ENCODE data around the gene CAPS. TPM values are rescaled to one million over a fixed set of nuclear protein-coding genes. Genes with fewer than 3 reads are reported as not detected.

The CAPS gene
- total RNA-seq, 1 donor from 2014 or later, result 14.4 TPM

DNA sequence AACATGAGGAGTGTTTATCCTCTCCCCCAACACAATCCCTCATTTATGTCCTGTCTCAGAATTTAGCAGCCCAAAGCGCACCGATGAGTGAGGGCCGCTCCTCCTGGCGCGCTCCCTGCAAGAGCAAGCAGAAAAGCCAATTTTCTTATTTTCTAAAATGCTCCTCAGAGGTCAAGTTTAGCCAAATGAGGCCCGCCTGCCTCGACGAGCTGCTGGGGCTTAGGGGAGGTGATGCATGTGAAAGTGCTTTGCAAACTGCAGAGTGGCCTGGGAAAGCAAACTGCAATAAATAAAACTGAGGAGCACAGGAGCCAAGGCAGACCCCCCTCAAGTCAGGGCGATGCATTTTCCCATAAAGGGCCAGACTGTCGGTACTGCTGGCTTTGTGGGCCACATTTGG, 29.0 kb downstream of the CAPS start:
- Mint-ChIP-seq H3K27ac (ENCODE audit: unreplicated experiment) (no peak overlapping the region), H3K9me3 (ENCODE audit: unreplicated experiment) (no peaks in the 10 kb centered on the region), H3K36me3 (ENCODE audit: unreplicated experiment) (peaks cover 14% of the 10 kb centered on the region), H3K27me3 (ENCODE audit: unreplicated experiment) (no peaks in the 10 kb centered on the region), H3K4me1 (ENCODE audit: unreplicated experiment) (peaks cover 12% of the 10 kb centered on the region), H3K4me3 (ENCODE audit: unreplicated experiment) (no peak overlapping the region)
- TF ChIP-seq, protein P1, sequence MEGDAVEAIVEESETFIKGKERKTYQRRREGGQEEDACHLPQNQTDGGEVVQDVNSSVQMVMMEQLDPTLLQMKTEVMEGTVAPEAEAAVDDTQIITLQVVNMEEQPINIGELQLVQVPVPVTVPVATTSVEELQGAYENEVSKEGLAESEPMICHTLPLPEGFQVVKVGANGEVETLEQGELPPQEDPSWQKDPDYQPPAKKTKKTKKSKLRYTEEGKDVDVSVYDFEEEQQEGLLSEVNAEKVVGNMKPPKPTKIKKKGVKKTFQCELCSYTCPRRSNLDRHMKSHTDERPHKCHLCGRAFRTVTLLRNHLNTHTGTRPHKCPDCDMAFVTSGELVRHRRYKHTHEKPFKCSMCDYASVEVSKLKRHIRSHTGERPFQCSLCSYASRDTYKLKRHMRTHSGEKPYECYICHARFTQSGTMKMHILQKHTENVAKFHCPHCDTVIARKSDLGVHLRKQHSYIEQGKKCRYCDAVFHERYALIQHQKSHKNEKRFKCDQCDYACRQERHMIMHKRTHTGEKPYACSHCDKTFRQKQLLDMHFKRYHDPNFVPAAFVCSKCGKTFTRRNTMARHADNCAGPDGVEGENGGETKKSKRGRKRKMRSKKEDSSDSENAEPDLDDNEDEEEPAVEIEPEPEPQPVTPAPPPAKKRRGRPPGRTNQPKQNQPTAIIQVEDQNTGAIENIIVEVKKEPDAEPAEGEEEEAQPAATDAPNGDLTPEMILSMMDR (IDR thresholded peaks at IDR 0.05), result no peak
- no peak for DNase-seq (ENCODE audit: extremely low spot score, unreplicated experiment)

DNA sequence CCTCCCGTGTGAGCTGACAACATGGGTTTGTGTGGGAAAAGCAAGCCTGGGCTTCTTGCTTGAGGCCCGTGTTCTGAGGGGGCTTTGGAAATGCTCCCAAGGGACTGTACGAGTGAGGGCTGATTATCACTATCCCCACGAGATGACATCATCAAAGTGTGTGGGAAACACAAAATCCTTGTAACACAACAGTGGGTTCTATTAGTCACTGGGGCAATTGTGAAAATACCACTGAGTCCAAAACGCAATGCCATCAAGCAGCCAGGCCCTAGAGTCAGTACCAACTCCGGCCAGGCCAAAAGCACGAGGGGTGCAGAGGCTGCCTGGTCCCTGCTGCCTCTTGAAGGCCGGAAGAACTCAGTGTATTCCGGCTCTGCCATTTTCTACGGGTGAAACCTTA, 29.6 kb downstream of the CAPS start:
- TF ChIP-seq, protein P1 (IDR thresholded peaks at IDR 0.05), result no peak
- H3K27me3 Mint-ChIP-seq (ENCODE audit: unreplicated experiment), result no peaks in the 10 kb centered on the region
- no peak overlapping the region for H3K4me3 Mint-ChIP-seq (ENCODE audit: unreplicated experiment)
- peaks cover 15% of the 10 kb centered on the region for H3K4me1 Mint-ChIP-seq (ENCODE audit: unreplicated experiment)
- H3K9me3 Mint-ChIP-seq (ENCODE audit: unreplicated experiment), result no peaks in the 10 kb centered on the region
- H3K36me3 Mint-ChIP-seq (ENCODE audit: unreplicated experiment), result peaks cover 14% of the 10 kb centered on the region
- H3K27ac Mint-ChIP-seq (ENCODE audit: unreplicated experiment), result no peak overlapping the region
- DNase-seq (ENCODE audit: extremely low spot score, unreplicated experiment), result no peak

- TF ChIP-seq, protein P1 (IDR thresholded peaks at IDR 0.05), result no peak
- no peak for DNase-seq (ENCODE audit: extremely low spot score, unreplicated experiment)
- H3K27me3 Mint-ChIP-seq (ENCODE audit: unreplicated experiment), result no peaks in the 10 kb centered on the region
- no peak overlapping the region for H3K4me3 Mint-ChIP-seq (ENCODE audit: unreplicated experiment)
- H3K9me3 Mint-ChIP-seq (ENCODE audit: unreplicated experiment), result no peaks in the 10 kb centered on the region
- H3K36me3 Mint-ChIP-seq (ENCODE audit: unreplicated experiment), result peaks cover 17% of the 10 kb centered on the region
- peaks cover 41% of the 10 kb centered on the region for H3K4me1 Mint-ChIP-seq (ENCODE audit: unreplicated experiment)
- peak overlapping the region; percentile 60 for H3K27ac Mint-ChIP-seq (ENCODE audit: unreplicated experiment)
Measured at GRCh38 chr19:5947435-5947834, 33.4 kb downstream of the CAPS start.

DNA sequence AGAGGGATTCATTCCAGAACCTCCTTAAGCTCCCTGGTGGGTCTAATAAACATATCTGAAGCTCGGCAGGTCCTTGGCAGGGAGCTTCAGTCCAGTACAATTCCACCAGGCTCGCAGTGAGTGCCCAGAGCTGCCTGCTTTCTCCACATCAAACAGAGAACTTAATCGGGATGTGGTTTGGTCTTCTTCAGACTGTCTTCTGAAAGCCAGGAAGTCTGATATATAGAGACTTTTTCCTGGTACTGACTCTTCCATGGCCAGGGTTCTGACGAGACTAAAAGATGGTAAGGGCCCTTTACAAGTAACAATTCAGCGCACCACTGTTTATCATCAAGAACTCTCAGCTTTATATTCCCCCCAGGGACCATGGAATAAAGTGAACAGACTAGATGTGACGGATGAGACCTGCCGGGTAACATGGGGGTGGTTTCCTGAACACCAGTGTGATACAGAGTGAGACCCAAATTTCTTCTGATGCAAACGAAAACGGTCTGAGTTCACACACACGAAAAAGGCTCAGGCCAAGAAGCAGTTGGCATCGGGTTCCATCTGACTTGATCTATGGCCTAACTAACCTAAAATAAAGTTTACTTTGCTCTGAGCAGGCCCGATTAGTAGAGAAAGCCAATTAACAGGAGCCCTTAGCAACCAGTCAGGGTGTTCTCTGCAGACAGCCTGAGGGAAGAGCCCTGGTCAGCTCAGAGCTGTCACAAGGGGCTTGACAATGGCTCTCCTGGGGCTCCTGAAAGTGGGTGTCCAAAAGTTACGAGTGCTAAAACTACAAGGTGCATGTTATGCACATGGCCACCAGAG, 34.9 kb downstream of the CAPS start:
- DNase-seq (ENCODE audit: extremely low spot score, unreplicated experiment), result no peak
- peak overlapping the region; percentile 34 for H3K27ac Mint-ChIP-seq (ENCODE audit: unreplicated experiment)
- peaks cover 17% of the 10 kb centered on the region for H3K36me3 Mint-ChIP-seq (ENCODE audit: unreplicated experiment)
- H3K9me3 Mint-ChIP-seq (ENCODE audit: unreplicated experiment), result no peaks in the 10 kb centered on the region
- no peak overlapping the region for H3K4me3 Mint-ChIP-seq (ENCODE audit: unreplicated experiment)
- peaks cover 56% of the 10 kb centered on the region for H3K4me1 Mint-ChIP-seq (ENCODE audit: unreplicated experiment)
- TF ChIP-seq, protein P1 (IDR thresholded peaks at IDR 0.05), result no peak
- H3K27me3 Mint-ChIP-seq (ENCODE audit: unreplicated experiment), result no peaks in the 10 kb centered on the region

- H3K27ac Mint-ChIP-seq (ENCODE audit: unreplicated experiment), result no peak overlapping the region
- TF ChIP-seq, protein P1 (IDR thresholded peaks at IDR 0.05), result no peak
- no peaks in the 10 kb centered on the region for H3K9me3 Mint-ChIP-seq (ENCODE audit: unreplicated experiment)
- no peak for DNase-seq (ENCODE audit: extremely low spot score, unreplicated experiment)
- H3K4me1 Mint-ChIP-seq (ENCODE audit: unreplicated experiment), result peaks cover 62% of the 10 kb centered on the region
- H3K36me3 Mint-ChIP-seq (ENCODE audit: unreplicated experiment), result peaks cover 17% of the 10 kb centered on the region
- H3K27me3 Mint-ChIP-seq (ENCODE audit: unreplicated experiment), result no peaks in the 10 kb centered on the region
- H3K4me3 Mint-ChIP-seq (ENCODE audit: unreplicated experiment), result no peak overlapping the region
Measured at GRCh38 chr19:5949792-5950305, 35.8 kb downstream of the CAPS start.

Measured in osteocyte (in vitro differentiated cells).